SK-N-DZ (cell line): Measurements from ENCODE around the gene YIPF6.

Source experiments
- small RNA-seq, 2 experiments: library from RNA; depleted of rRNA; stranded (forward); fragments of <200 nt; gene quantifications; one replicate each; pipeline ENCODE3, GENCODE V24; 2014

The YIPF6 gene

Small RNAs within 50 kb of the gene (small RNA-seq; reads per million reads assigned to genes)
- gene RNU6-245P, result 0 reads per million in 2 experiments
